SK-N-SH (cell line): Measurements from ENCODE around the gene ZNF593OS. TPM values are rescaled to one million over a fixed set of nuclear protein-coding genes. Genes with fewer than 3 reads are reported as not detected.

Experiments used
- CTCF ChIA-PET: fragments of 300-600, 350-600 bp; formaldehyde crosslinking; extraction: SDS; loops from one replicate; lab custom pipeline; 2021; lab: Yijun Ruan, JAX
- POLR2A ChIA-PET: fragments of 350-600 bp; sonication (Branson Sonifier 250); formaldehyde crosslinking; extraction: SDS; loops from one replicate; lab custom pipeline; 2020; ENCODE audit warnings: antibody characterized with exemption, inconsistent platforms; lab: Yijun Ruan, JAX
- DNase-seq: peaks from one replicate; pipeline ENCODE4 v3.0.0; 2012
- H2AFZ ChIP-seq: fragments of 200-600 bp; sonication (generic); 2 replicates; pipeline ENCODE4 v1.8.1; 2016; ENCODE audit warnings: antibody characterized with exemption, mild to moderate bottlenecking, low read depth
- H3F3A ChIP-seq: fragments of 200-600 bp; sonication (generic); replicated peaks from 2 replicates; pipeline ENCODE3; 2016; ENCODE audit warnings: antibody characterized with exemption, mild to moderate bottlenecking; ENCODE audit not compliant: insufficient read depth
- H3K27ac ChIP-seq, 2 experiments: fragments of 200-500 bp in 1 of 2; fragments of 200-600 bp in 1 of 2; sonication (Bioruptor generic) in 1 of 2; sonication (generic), shearing (Covaris generic) in 1 of 2; 2 replicates each; pipeline versions ENCODE4 v1.5.1 to v1.6.1; 2014 to 2016; ENCODE audit warnings: low read depth in 2 of 2, inconsistent platforms in 1 of 2, low read length in 1 of 2, mild to moderate bottlenecking in 1 of 2, mixed read lengths in 1 of 2
- H3K27me3 ChIP-seq: fragments of 200-600 bp; sonication (generic), shearing (Covaris generic); 2 replicates; pipeline ENCODE4 v1.6.1; 2016; ENCODE audit warnings: mixed run types; ENCODE audit not compliant: insufficient read depth
- H3K36me3 ChIP-seq, 2 experiments: fragments of 200-500 bp in 1 of 2; fragments of 200-600 bp in 1 of 2; sonication (Bioruptor generic) in 1 of 2; sonication (generic) in 1 of 2; replicated peaks in 1 of 2; 2 replicates each; pipeline versions ENCODE3 to v1.5.1; 2014 to 2016; ENCODE audit warnings: low read length in 1 of 2, mild to moderate bottlenecking in 1 of 2; ENCODE audit not compliant: insufficient read depth in 2 of 2, control insufficient read depth in 1 of 2
- H3K4me1 ChIP-seq, 2 experiments: fragments of 200-500 bp in 1 of 2; fragments of 200-600 bp in 1 of 2; sonication (Bioruptor generic) in 1 of 2; sonication (generic), shearing (Covaris generic) in 1 of 2; 2 replicates each; pipeline versions ENCODE4 v1.5.1 to v1.6.1; 2014 to 2016; ENCODE audit warnings: low read depth in 1 of 2, low read length in 1 of 2, mixed run types in 1 of 2; ENCODE audit not compliant: insufficient read depth in 2 of 2, control insufficient read depth in 1 of 2
- H3K4me2 ChIP-seq: fragments of 200-600 bp; sonication (generic), shearing (Covaris generic); 2 replicates; pipeline ENCODE4 v1.6.1; 2017; ENCODE audit warnings: mixed run types
- H3K4me3 ChIP-seq, 2 experiments: fragments of 200-500 bp in 1 of 2; fragments of 200-600 bp in 1 of 2; sonication (Bioruptor generic) in 1 of 2; sonication (generic), shearing (Covaris generic) in 1 of 2; 2 replicates each; pipeline versions ENCODE4 v1.5.1 to v1.8.1; 2014 to 2016; ENCODE audit warnings: low read depth in 2 of 2, inconsistent platforms in 1 of 2, low read length in 1 of 2, mild to moderate bottlenecking in 1 of 2, mixed read lengths in 1 of 2, moderate library complexity in 1 of 2
- H3K79me2 ChIP-seq: fragments of 200-600 bp; sonication (generic); 2 replicates; pipeline ENCODE4 v1.8.1; 2017; ENCODE audit warnings: mild to moderate bottlenecking; ENCODE audit not compliant: insufficient read depth
- H3K9ac ChIP-seq: fragments of 200-600 bp; sonication (generic); 2 replicates; pipeline ENCODE4 v1.6.1; 2017; ENCODE audit warnings: mixed run types
- H3K9me2 ChIP-seq: fragments of 200-600 bp; sonication (generic); 2 replicates; pipeline ENCODE4 v1.6.1; 2017; ENCODE audit warnings: mixed run types
- H3K9me3 ChIP-seq: fragments of 200-600 bp; sonication (generic); 2 replicates; pipeline ENCODE4 v1.6.1; 2017; ENCODE audit warnings: mixed run types, mild to moderate bottlenecking, moderate library complexity
- H4K20me1 ChIP-seq: fragments of 200-600 bp; sonication (generic); 2 replicates; pipeline ENCODE4 v1.6.1; 2017; ENCODE audit warnings: mild to moderate bottlenecking, mixed run types; ENCODE audit not compliant: insufficient read depth
- ELF1 ChIP-seq: IDR thresholded peaks from 2 replicates; pipeline ENCODE4 v1.4.0; 2012
- EZH2phosphoT487 ChIP-seq: fragments of 200-600 bp; sonication (generic); IDR thresholded peaks from 2 replicates; pipeline ENCODE4 v1.6.1; 2017; ENCODE audit warnings: low read depth, mixed run types, mild to moderate bottlenecking, antibody characterized with exemption, moderate library complexity, borderline replicate concordance
- FOSL2 ChIP-seq: IDR thresholded peaks from 2 replicates; pipeline ENCODE4 v1.4.0; 2012; ENCODE audit warnings: low read depth, mild to moderate bottlenecking, moderate library complexity, borderline replicate concordance
- FOXJ3 ChIP-seq: sonication (generic); formaldehyde crosslinking; IDR thresholded peaks from 2 replicates; pipeline ENCODE4 v1.5.1; 2020; ENCODE audit warnings: mild to moderate bottlenecking, missing genetic modification reagents
- FOXM1 ChIP-seq: IDR thresholded peaks from 2 replicates; pipeline ENCODE4 v1.4.0; 2012; ENCODE audit warnings: low read depth, mild to moderate bottlenecking
- GATA2 ChIP-seq: sonication (generic); formaldehyde crosslinking; IDR thresholded peaks from 2 replicates; pipeline ENCODE4 v1.5.0; 2020; ENCODE audit warnings: mild to moderate bottlenecking, missing genetic modification reagents
- IRF3 ChIP-seq: fragments of 150-350 bp; IDR thresholded peaks from 2 replicates; pipeline ENCODE4 v1.6.1; 2016; ENCODE audit warnings: mild to moderate bottlenecking, low read depth, low read length
- MAX ChIP-seq: IDR thresholded peaks from 2 replicates; pipeline ENCODE4 v1.4.0; 2012; ENCODE audit warnings: low read depth
- MEF2A ChIP-seq: IDR thresholded peaks from 2 replicates; pipeline ENCODE4 v1.4.0; 2012; ENCODE audit warnings: low read depth, borderline replicate concordance
- MXI1 ChIP-seq: IDR thresholded peaks from 2 replicates; pipeline ENCODE4 v1.6.1; 2012; ENCODE audit warnings: mild to moderate bottlenecking, low read depth, low read length, improper control_type of control experiment
- NFIC ChIP-seq: IDR thresholded peaks from 2 replicates; pipeline ENCODE4 v1.4.0; 2012; ENCODE audit warnings: borderline replicate concordance
- NRF1 ChIP-seq: IDR thresholded peaks from 2 replicates; pipeline ENCODE4 v1.6.1; 2012; ENCODE audit warnings: low read depth, mild to moderate bottlenecking, low read length
- PBX3 ChIP-seq: IDR thresholded peaks from 2 replicates; pipeline ENCODE4; 2012
- RFX5 ChIP-seq: IDR thresholded peaks from 2 replicates; pipeline ENCODE4 v1.6.1; 2012; ENCODE audit warnings: mild to moderate bottlenecking, improper control_type of control experiment, low read length
- SIN3A ChIP-seq: IDR thresholded peaks from 2 replicates; pipeline ENCODE4 v1.6.1; 2012; ENCODE audit warnings: low read depth, mild to moderate bottlenecking, low read length, moderate library complexity, borderline replicate concordance
- SMC3 ChIP-seq: IDR thresholded peaks from 2 replicates; pipeline ENCODE4 v1.6.1; 2012; ENCODE audit warnings: low read depth, low read length, improper control_type of control experiment
- TAF1 ChIP-seq: IDR thresholded peaks from 2 replicates; pipeline ENCODE4 v1.6.1; 2012; ENCODE audit warnings: low read depth, mild to moderate bottlenecking, low read length, moderate library complexity, borderline replicate concordance
- YY1 ChIP-seq: IDR thresholded peaks from 2 replicates; pipeline ENCODE4 v1.4.0; 2012; ENCODE audit warnings: low read depth, mild to moderate bottlenecking
- WGBS: methylation state at CpG from one replicate; pipeline ENCODE4 v1.1.6; 2017; ENCODE audit warnings: low lambda C conversion rate; 5-methylcytosine and 5-hydroxymethylcytosine counted together
- polyA plus RNA-seq, 3 experiments: library from polyadenylated mRNA; depleted of rRNA; stranded (reverse); fragments of >200 nt; gene quantifications; 2 replicates each; pipeline ENCODE4 v1.2.3, GENCODE V29; 2012

Gene ZNF593OS
- polyA plus RNA-seq, 1 of the 3 experiments (the other 2 are of a cell fraction), result not detected

- H3K9me3 ChIP-seq, result no peaks in the 10 kb centered on the region
- DNase-seq, result no peak
- TF ChIP-seq PBX3 (no peak), FOXM1 (peak; percentile 35; the same call in 1 of the 2 replicates)
- TF ChIP-seq, all 33 proteins: peak for 1
- 88% methylated on average over 9 of the region's 9 CpGs for WGBS
- peaks cover 4 to 8% of the 10 kb centered on the region in 2 experiments; a peak in 3 of 4 replicates for H3K4me1 ChIP-seq
- peaks cover 10 to 11% of the 10 kb centered on the region in 2 experiments for H3K36me3 ChIP-seq
- no peaks in the 10 kb centered on the region for H3K27me3 ChIP-seq
- no peak overlapping the region for H3K4me3 ChIP-seq
- no peak overlapping the region for H3K4me2 ChIP-seq
- H3K9me2 ChIP-seq, result no peaks in the 10 kb centered on the region
- H2AFZ ChIP-seq, result no peak overlapping the region; the same call in 1 of the 2 replicates
- H3F3A ChIP-seq, result peaks cover 17% of the 10 kb centered on the region
- H3K27ac ChIP-seq, result no peak overlapping the region
- CTCF ChIA-PET, result interaction anchor here (0.7 to 11.3 kb wide), 7 partner anchors 11 to 36 kb away, joined by 3 to 91 read pairs (median 4); no protein-coding TSS in a partner anchor
- H4K20me1 ChIP-seq, result no peaks in the 10 kb centered on the region; the same call in 1 of the 2 replicates
- POLR2A ChIA-PET, result interaction anchor here (1.0 kb wide), 1 partner anchor 11 kb away, joined by 3 read pairs; no protein-coding TSS in a partner anchor
- peaks cover 8% of the 10 kb centered on the region; the same call in 1 of the 2 replicates for H3K79me2 ChIP-seq
- no peak overlapping the region for H3K9ac ChIP-seq
Measured at GRCh38 chr1:26126321-26127084, 45.1 kb downstream of the ZNF593OS start.

GRCh38 chr1:26125946-26126320, 45.7 kb downstream of the ZNF593OS start:
- Histone ChIP-seq H3K9me2 (no peaks in the 10 kb centered on the region), H4K20me1 (no peaks in the 10 kb centered on the region; the same call in 1 of the 2 replicates), H3K36me3 (peaks cover 11 to 13% of the 10 kb centered on the region in 2 experiments), H3K4me2 (no peak overlapping the region), H3K4me1 (peaks cover 7 to 8% of the 10 kb centered on the region in 2 experiments; a peak in 3 of 4 replicates), H3K79me2 (peaks cover 8% of the 10 kb centered on the region; the same call in 1 of the 2 replicates), H3K4me3 (no peak overlapping the region), H3K27me3 (no peaks in the 10 kb centered on the region), H2AFZ (no peak overlapping the region; the same call in 1 of the 2 replicates), H3K27ac (no peak overlapping the region), H3K9me3 (no peaks in the 10 kb centered on the region), H3K9ac (no peak overlapping the region), H3F3A (peaks cover 20% of the 10 kb centered on the region)
- ChIA-PET POLR2A (no interaction called here), CTCF (interaction anchor here (0.7 to 11.3 kb wide), 5 partner anchors 11 to 31 kb away, joined by 3 to 91 read pairs (median 4); no protein-coding TSS in a partner anchor)
- TF ChIP-seq MAX, result no peak
- DNase-seq, result no peak
- 95% methylated on average over 1 of the region's 1 CpG for WGBS

GRCh38 chr1:26125382-26125781, 46.2 kb downstream of the ZNF593OS start:
- POLR2A ChIA-PET, result no interaction called here
- TF ChIP-seq FOXJ3 (CRISPR knock-in tag) (no peak), NFIC (no peak), TAF1 (no peak), SIN3A (no peak), NRF1 (no peak), RFX5 (no peak), FOXM1 (no peak), FOSL2 (no peak), GATA2 (CRISPR knock-in tag) (no peak), MXI1 (no peak), SMC3 (no peak), ELF1 (no peak), EZH2phosphoT487 (no peak), MEF2A (no peak), YY1 (no peak), IRF3 (no peak)

More at GRCh38 chr1:26125382-26125781, 46.2 kb downstream of the ZNF593OS start:
- Histone ChIP-seq H2AFZ (no peak overlapping the region), H3K9me3 (no peaks in the 10 kb centered on the region), H3K27ac (no peak overlapping the region), H3K4me2 (no peak overlapping the region), H3K4me1 (peaks cover 7 to 8% of the 10 kb centered on the region in 2 experiments; a peak in 3 of 4 replicates), H3F3A (peaks cover 20% of the 10 kb centered on the region), H3K36me3 (peaks cover 11 to 13% of the 10 kb centered on the region in 2 experiments), H3K9me2 (no peaks in the 10 kb centered on the region), H4K20me1 (no peaks in the 10 kb centered on the region; the same call in 1 of the 2 replicates), H3K79me2 (peaks cover 8% of the 10 kb centered on the region; the same call in 1 of the 2 replicates), H3K9ac (no peak overlapping the region), H3K4me3 (no peak overlapping the region), H3K27me3 (no peaks in the 10 kb centered on the region)
- no peak for DNase-seq
- CTCF ChIA-PET, result interaction anchor here (0.7 to 11.3 kb wide), 5 partner anchors 10 to 39 kb away, joined by 3 to 91 read pairs (median 4); no protein-coding TSS in a partner anchor
